ELR (cell line): ENCODE measurements around the gene PDE8B.

Experiments
- DNase-seq: peaks from one replicate; pipeline ENCODE4 v3.0.0-alpha.2; 2015; ENCODE audit warnings: low read depth

Gene PDE8B

DNA sequence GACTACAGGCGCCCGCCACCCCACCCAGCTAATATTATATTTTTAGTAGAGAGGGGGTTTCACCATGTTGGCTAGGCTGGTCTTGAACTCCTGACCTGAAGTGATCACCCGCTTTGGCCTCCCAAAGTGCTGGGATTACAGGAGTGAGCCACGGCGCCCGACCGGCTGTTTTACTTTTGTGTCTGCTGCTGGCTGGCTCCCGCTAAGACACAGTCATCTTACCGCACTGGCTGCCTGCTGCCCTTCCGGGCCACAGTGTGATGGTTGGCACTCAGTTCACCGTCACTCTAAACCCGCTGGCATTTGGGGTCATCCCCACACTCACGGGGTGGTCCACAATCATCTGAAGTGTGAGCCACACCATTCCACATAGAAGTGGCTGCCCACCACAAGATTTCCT, 188.0 kb downstream of the PDE8B start:
- no peak for DNase-seq

DNA sequence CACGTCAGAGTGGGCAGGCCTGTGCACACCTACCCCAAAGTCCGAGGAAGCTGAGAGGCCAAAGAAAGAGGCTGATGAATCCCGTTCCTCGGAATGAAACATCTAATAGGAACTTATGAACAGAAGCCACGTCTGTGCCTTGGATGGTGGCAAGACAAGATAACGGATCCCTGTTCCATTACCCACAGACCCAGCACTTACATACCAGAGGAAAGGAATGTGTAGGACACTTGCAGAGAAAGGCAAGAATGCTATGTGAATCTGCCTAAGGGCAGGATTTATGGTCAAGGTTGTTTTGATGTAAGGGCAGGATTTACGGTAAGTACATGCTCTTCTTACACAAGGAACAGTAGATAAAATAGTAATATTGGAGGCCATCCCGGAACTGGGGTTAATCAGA, 188.4 kb downstream of the PDE8B start:
- no peak for DNase-seq

DNA sequence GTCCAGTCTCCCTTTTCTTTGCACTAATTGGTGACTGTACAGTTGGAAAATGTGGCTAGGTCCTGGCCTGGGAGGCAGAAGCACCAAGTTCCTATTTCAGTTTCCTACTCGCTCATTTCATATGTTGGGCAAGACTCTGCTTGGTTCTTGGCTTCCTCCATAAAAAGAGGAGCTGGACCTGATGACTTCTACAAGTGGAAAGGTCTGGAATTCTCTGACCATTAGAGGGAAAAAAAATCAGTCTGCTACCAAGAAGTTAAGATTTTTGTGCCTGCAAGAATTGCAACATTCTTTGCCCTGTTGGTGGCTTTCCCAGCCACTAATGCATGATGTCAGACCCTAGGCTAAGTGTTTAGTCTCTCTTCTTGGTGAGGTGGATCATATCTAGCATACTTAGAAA, 190.2 kb downstream of the PDE8B start:
- DNase-seq: no peak

DNA sequence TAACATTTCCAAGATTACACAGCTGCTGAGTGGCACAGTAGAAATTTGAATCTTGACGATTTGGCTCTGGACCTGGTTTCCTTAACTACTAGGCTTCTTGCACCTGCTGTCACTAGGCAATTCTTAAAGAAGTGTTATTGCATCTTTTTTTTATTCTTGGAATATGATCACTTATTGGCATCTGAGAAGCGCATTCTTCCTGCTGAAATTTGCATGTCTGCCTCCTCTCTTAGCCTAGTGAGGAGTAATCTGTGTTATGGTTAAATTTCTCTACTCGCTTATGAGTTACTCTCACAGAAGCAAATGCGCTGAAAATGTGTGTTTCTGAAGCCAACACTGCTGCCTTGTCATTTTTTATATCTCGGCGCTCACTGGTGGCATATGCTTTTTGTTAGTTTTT, 192.3 kb downstream of the PDE8B start:
- DNase-seq: no peak

DNA sequence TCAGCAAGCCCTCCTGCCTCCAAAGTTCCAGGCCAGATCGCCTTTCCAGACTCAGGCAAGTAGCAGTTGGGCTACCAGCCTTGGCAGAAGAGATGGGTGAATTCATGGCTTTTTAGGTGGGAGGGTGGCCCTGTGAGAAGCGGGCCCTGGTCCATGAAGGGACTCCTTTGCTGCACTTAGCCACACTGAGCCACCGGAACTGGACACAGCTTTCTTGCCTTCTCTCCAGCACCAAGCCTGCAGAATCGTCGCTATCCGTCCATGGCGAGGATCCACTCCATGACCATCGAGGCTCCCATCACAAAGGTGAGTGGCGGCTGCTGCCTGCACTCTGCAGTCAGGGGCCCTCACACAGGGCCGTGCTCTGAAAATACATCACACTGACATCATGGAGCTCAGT, 196.7 kb downstream of the PDE8B start:
- no peak for DNase-seq

DNA sequence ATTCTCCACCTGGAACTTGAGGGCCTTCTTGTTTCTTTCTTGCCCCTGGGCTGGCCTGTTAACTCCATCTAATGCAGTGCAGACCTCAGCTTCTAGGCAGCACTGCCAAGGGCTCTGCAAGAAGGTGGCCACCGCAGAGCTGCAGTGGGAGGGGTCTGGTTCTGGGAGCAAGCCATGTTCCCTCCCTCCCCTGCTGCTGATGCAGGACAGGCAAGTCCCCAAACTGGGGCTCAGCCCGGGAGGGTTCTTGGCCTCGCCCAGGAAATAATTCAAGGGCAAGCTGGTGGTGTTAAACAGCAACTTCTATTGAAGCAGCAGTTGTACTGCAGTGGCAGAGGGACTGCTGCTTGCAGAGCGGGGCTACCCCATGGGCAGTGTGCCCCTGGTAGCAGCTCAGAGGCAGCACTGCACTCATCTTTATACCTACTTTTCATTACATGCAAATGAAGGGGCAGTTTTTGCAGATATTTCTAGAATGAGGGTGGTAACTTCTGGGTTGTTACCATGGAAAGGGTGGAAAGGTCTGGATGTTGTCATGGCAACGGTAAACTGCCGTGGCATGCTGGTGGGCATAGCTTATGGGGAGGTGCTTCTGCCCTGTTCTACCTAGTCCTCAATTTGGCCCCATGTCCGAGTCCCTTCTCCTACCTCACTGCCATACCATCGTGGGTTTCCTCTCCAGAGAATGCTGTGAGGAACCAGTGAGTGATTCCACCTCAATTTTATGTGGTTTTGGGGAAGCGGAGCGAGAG, 199.6 kb downstream of the PDE8B start:
- no peak for DNase-seq

DNA sequence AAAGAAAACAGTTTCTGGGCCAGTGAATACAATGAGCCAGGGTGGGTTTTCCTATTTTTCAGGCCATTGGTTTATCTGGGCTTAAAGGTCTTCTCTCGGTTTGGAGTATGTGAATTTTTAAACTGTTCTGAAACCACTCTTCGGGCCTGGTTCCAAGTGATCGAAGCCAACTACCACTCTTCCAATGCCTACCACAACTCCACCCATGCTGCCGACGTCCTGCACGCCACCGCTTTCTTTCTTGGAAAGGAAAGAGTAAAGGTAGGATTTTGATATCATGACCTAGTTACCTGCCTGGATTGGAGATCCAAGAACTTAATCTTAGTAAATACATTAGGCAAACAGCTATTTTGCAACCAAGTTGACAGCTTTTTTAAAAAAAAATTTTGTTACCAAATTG, 202.6 kb downstream of the PDE8B start:
- no peak for DNase-seq

DNA sequence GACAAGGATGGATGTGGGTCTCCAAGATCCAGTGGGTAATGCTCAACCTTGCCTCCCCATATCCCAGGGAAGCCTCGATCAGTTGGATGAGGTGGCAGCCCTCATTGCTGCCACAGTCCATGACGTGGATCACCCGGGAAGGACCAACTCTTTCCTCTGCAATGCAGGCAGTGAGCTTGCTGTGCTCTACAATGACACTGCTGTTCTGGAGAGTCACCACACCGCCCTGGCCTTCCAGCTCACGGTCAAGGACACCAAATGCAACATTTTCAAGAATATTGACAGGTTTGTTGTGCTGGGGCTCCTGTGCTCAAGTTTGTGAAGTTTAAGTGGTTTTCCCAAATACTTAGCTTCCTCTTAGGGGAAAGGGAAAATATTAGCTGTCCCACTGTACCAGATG, 207.7 kb downstream of the PDE8B start:
- DNase-seq: no peak

DNA sequence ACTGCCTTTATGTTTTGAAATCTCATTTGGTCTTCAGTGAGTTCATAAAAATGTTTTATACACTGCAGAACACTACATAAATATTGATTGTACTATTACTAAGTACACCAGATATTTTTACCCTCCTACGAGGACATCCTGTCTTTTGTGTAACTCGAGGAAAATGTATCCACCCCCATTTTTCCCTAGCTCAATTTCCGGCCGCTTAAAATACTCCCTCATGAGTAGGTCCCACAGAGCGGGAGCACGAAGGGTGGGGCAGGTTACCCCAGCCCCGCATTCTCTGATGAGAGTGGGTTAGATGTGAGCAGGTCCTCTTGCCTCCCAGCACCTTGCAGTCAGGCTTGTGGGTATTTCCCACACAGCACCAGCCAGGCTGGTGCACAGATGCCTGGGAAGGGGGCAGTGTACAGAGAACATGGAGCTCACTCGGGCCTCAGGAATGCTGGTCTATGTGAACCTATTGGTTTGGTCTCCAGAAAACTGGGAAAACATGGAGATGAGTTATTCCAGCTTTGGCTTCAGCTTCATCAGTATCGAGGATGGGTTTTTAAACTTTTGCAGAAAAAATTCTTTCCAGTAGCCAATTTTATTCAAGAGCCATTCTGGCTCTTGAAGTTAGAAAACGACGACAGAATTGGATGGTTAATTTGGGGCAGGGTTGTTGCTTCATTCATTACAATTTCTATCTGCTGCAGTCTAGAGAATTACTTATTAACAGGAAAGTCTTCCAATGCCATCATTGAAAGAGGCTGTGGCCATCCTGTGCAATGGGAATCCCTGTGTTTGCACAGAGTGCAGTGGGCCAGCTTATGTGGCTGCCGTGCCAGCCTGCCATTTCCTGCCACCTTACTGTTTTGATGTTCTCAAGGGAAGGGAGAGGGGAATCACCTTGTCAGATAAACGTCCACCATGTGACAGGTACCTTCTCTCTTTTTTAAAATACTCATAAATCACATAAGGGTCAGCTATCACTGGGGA, 208.4 kb downstream of the PDE8B start:
- DNase-seq: no peak

DNA sequence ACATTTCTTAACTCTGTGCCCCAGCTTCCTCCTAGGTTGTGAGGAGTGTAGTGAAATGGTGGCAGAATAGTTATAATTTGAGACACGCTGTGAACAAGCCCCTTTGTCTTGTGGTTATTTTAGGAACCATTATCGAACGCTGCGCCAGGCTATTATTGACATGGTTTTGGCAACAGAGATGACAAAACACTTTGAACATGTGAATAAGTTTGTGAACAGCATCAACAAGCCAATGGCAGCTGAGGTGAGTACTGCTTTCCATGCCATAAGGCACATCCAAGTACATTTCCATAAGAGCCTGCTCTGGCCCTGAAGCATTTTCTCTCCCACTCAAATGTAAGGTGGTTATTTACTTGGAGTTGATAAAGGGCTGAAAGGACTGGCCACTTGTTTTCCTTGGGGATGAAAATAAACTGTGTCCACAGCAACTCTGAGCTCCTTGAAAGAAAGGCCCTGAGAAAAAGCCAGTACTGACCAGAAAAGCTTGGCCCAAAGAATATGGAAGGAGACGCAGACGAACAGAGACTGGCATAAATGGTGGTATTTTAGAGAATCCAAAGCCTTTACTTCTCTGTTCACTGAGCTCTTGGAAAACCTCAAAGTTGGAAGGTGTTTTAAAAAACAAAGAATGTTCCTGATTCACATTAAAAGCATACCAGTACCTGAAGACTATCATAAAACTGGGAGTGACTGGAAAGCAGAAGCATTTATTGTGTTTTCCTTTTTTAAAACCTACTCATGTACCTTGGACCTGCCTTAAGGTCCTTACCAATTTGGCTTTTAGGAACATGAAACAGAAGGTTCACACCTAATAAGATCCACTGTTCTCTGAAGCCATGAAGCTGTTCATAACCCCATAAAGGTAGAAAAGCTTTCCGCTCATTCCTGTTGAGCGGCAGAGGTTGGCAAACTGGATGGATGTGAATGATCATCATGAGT, 209.4 kb downstream of the PDE8B start:
- no peak for DNase-seq

DNA sequence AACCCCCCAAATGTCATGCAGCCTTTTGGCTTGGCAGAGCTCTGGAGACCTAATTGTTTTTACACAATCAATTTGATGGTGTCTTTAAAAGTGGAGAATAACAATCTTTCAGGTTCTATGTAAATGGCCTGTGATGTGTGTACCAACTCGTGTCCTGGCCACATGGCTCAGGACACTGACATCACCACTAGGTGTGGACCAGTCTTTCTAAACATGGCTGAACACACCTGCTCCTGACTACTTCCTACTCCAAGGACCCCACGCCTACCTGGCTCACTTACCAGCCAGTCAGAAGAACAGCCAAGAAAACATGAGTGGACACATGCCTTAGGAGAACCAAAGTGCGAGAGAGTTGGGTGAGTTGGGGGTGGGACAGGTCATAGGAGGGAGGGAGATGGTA, 210.5 kb downstream of the PDE8B start:
- DNase-seq: no peak

DNA sequence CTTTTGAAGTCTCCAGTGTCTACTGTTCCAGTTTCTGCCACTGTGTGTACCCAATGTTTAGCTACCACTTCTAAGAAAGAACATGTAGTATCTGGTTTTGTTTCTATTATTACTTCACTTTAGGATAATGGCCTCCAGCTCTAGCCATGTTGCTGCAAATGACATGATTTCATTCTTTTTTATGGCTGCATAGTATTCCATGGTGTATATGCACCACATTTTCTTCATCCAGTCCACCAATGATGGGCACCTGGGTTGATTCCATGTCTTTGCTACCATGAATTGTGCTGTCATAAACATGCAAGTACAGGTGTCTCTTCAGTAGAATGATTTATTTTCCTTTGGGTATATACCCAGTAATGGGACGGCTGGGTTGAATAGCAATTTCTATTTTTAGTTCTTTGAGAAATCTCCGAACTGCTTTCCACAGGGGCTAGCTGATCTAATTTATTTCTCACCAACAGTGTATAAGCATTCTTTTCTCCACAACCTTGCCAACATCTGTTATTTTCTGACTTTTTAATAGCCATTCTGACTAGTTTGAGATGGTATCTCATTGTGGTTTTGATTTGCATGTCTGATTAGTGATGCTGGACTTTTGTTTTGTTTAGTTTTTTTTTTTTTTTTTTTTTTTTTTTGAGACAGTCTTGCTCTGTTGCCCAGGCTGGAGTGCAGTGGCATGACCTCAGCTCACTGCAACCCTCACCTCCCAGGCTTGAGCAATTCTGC, 212.7 kb downstream of the PDE8B start:
- DNase-seq: peak; percentile 55

DNA sequence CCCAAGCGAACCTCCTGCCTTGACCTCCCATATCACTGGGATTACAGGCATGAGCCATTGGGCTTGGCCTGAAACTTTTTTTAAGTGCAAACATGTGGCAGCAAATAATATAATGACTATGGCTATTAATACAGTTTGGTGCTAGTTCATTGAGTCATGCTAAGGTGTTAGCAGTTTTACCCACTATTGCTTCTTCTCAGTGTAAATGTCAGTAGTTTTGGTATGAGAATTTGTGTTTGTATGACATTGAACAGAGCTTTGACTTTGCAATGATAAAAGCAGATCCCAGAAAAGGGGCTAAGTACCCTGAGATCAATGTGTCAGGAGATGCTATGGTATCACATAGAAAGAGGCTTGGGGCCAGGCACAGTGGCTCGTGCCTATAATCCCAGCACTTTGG, 214.4 kb downstream of the PDE8B start:
- no peak for DNase-seq

DNA sequence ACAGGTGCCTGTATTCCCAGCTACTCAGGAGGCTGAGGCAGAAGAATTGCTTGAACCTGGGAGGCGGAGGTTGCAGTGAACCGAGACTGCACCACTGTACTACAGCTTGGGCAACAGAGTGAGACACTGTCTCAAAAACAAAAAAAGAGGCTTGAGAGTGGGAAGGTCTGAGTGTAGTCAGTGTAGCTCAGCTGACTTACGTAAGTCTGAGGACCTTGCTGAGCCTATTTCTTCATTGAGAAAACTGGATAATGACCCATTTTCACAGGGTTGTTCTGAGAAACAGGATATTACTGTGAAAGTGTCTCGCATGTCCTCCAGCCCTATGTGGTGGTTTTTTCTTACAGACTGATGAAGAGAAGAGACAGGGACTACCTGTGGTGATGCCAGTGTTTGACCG, 214.9 kb downstream of the PDE8B start:
- DNase-seq: no peak

DNA sequence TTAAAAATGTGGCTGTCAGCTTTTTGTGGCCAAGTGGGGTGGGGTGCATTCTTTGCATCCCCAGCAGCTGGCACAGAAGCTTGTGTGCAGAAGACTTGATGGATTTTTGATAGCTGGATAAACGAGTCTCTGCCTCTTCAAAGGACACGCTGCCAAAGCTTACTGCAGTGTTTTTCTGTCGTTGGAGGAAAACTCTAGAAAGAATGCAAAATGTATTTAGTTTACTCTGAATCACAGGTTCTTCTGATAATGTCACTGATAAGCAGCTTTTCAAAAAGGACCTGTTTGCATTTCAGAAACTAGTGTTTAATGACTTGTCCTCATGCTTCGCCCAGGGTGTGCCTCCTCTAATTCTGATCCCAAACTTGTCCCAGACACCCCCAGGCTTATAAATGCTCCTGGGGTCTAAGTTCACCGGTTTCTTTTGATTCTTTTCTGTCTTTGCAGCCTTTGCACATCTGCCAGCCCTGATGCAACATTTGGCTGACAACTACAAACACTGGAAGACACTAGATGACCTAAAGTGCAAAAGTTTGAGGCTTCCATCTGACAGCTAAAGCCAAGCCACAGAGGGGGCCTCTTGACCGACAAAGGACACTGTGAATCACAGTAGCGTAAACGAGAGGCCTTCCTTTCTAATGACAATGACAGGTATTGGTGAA, 215.6 kb downstream of the PDE8B start:
- peak; percentile 17 for DNase-seq

DNA sequence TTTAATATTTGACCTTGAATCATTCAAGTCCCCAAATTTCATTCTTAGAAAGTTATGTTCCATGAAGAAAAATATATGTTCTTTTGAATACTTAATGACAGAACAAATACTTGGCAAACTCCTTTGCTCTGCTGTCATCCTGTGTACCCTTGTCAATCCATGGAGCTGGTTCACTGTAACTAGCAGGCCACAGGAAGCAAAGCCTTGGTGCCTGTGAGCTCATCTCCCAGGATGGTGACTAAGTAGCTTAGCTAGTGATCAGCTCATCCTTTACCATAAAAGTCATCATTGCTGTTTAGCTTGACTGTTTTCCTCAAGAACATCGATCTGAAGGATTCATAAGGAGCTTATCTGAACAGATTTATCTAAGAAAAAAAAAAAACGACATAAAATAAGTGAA, 216.2 kb downstream of the PDE8B start:
- peak; percentile 83 for DNase-seq

DNA sequence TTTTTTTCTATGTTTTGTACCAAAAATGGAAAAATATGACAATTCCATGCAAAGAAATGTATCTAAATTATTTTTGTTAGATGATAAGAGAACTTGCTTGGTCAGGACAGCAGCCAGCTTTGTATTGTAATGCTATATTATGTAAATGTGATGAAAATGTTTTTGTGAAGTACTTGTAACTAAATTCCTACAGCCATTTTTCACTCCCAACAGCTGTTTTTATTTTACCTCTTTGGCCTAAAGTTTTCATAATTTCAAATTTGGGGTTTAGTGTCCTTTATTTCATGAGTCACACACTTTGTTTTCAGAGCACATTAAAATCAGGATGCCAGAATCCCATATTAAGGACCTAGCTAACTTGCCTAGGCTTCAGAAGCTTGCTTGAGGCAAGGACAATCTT, 217.5 kb downstream of the PDE8B start:
- DNase-seq: no peak

DNA sequence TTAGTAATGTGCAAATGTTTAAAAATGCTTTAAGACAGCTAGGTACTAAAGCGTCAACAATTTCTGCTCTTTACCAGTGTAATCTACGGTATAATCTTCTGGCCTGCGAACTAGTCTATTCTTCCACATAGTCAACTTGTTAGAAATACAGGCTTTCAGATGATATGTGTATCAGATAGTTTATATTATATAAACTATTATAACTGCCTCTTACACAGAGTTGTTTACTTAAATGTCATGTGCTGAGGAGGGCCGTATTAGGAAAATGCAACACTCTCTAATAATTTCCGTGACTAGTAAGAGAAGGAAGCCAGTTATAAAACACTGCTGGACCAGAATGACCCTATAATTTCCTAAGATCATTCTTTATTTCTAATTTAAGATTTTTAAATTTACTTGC, 218.0 kb downstream of the PDE8B start:
- no peak for DNase-seq

DNA sequence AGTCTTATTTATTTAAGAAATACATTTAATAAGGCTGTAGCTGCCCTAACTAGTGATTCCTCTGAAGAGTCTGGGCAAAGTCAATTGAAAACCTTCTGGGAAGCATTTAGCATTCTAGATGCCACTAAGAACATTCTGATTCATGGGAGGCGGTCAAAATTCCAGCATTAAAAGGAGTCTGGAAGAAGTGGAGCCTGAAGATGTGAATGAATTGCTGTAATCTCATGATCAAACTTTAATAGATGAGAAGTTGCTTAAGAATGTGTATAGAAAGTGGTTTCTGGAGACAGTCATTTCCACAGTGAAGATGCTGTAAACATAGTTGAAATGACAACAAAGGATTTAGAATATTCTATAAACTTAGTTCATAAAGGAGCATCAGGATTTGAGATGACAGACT, 220.2 kb downstream of the PDE8B start:
- peak; percentile 70 for DNase-seq

DNA sequence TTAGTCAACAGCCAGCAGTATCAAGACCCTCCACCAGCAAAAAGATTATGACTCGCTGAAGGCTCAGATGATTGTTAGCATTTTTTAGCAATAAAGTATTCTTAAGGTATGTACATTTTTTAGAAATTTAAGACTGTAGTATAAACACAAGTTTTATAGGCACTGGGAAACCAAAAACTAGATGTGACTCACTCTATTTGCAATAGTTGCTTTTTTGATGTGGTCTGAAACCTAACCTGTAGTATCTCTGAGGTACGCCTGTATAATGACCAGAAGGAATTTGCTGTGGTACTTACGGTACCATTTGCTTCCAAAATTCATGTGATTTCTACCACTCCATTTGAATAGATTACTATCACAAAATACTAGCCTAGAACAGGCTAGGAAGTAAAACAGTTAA, 220.8 kb downstream of the PDE8B start:
- peak; percentile 56 for DNase-seq

DNA sequence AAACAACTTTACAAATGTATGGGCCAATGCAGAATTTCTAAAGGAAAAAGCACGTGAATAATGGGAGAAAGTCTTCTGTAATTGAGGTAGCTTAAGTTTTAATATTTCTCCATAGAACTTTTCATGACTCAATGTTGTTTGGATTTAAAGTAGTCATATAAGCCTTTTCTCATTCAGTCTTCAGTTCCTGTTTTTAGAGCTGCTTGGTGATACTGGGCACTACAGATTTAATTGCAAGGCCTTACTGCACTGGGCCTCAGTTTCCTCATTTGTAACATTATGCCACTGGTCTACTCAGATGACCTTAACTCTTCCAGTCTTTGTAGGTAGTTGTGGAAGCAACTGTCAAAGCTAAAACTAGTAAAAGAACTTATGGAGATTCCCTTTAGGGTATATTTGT, 221.2 kb downstream of the PDE8B start:
- peak; percentile 8 for DNase-seq
